Hepatocyte (in vitro differentiated cells): Measurements from ENCODE around the gene HERC6. TPM values are rescaled to one million over a fixed set of nuclear protein-coding genes. Genes with fewer than 3 reads are reported as not detected.
A peak's percentile ranks its signal among the peaks of the same experiment; 100 is the strongest.
"Not testable (repeated sequence)": the region's sequence is repeated elsewhere in the genome, so short reads cannot be mapped to it uniquely, and the experiment has no call there.

ENCODE experiments used
- DNase-seq: peaks from one replicate; pipeline ENCODE4 v3.0.0-alpha.2; 2016; ENCODE audit warnings: low spot score
- H2AFZ ChIP-seq: fragments of 200-600 bp; sonication (generic); 2 replicates; pipeline ENCODE4 v1.6.0; 2016; ENCODE audit warnings: antibody characterized with exemption, mild to moderate bottlenecking
- H3K27ac ChIP-seq: fragments of 200-600 bp; sonication (generic); 2 replicates; pipeline ENCODE4 v1.5.1; 2016; ENCODE audit warnings: mild to moderate bottlenecking
- H3K27me3 ChIP-seq: fragments of 200-600 bp; sonication (generic); 2 replicates; pipeline ENCODE4 v1.6.1; 2016
- H3K36me3 ChIP-seq: fragments of 200-600 bp; sonication (generic); replicated peaks from 2 replicates; pipeline ENCODE4 v1.5.1; 2016; ENCODE audit warnings: low read depth; ENCODE audit not compliant: insufficient read depth
- H3K4me1 ChIP-seq: fragments of 200-600 bp; sonication (generic); 2 replicates; pipeline ENCODE4 v1.5.1; 2016; ENCODE audit warnings: mild to moderate bottlenecking, moderate library complexity; ENCODE audit not compliant: insufficient read depth
- H3K4me2 ChIP-seq: fragments of 200-600 bp; sonication (generic); 2 replicates; pipeline ENCODE4 v1.6.0; 2016
- H3K4me3 ChIP-seq: fragments of 200-600 bp; sonication (generic); 2 replicates; pipeline ENCODE4 v1.5.1; 2016; ENCODE audit warnings: mild to moderate bottlenecking
- H3K79me2 ChIP-seq: fragments of 200-600 bp; sonication (generic); 2 replicates; pipeline ENCODE4 v1.6.0; 2017; ENCODE audit warnings: mild to moderate bottlenecking
- H3K9me2 ChIP-seq: fragments of 200-600 bp; sonication (generic); replicated peaks from 2 replicates; pipeline ENCODE4 v1.6.0; 2017; ENCODE audit warnings: mild to moderate bottlenecking; ENCODE audit not compliant: insufficient read depth
- H3K9me3 ChIP-seq: fragments of 200-600 bp; sonication (generic); 2 replicates; pipeline ENCODE4 v1.5.1; 2016; ENCODE audit warnings: low read depth, mild to moderate bottlenecking
- H4K20me1 ChIP-seq: fragments of 200-600 bp; sonication (generic); 2 replicates; pipeline ENCODE4 v1.6.0; 2016; ENCODE audit warnings: mild to moderate bottlenecking; ENCODE audit not compliant: insufficient read depth, poor library complexity, severe bottlenecking
- EZH2 ChIP-seq: fragments of 200-600 bp; sonication (generic); IDR thresholded peaks from 2 replicates; pipeline ENCODE4 v1.6.1; 2016; ENCODE audit warnings: antibody characterized with exemption, mild to moderate bottlenecking, borderline replicate concordance
- EZH2phosphoT487 ChIP-seq: fragments of 200-600 bp; sonication (generic); IDR thresholded peaks from one replicate; pipeline ENCODE4 v1.6.1; 2018; ENCODE audit warnings: antibody characterized with exemption, mild to moderate bottlenecking, low read depth, moderate library complexity; ENCODE audit not compliant: unreplicated experiment, severe bottlenecking
- WGBS: methylation state at CpG from one replicate; pipeline ENCODE4 v1.1.6; 2016; ENCODE audit warnings: low lambda C conversion rate; ENCODE audit errors: missing lambda C conversion rate; 5-methylcytosine and 5-hydroxymethylcytosine counted together
- polyA plus RNA-seq: library from polyadenylated mRNA; unstranded; fragments of >200 nt; fragmentation: Nextera tagmentation; extraction: Ambion mirVana; gene quantifications from 2 replicates; pipeline ENCODE4 v1.2.1, GENCODE V29; 2016
- total RNA-seq: library from RNA; depleted of rRNA; stranded (reverse); fragments of >200 nt; gene quantifications from 2 replicates; pipeline ENCODE4 v1.2.3, GENCODE V29; 2014
- TF ChIP-seq, protein P1 (sequence below): fragments of 200-600 bp; sonication (generic); IDR thresholded peaks from 2 replicates; pipeline ENCODE4 v1.5.1; 2016; ENCODE audit warnings: antibody characterized with exemption, mild to moderate bottlenecking; ENCODE audit not compliant: poor library complexity

HERC6 gene
- total and polyA plus RNA-seq, 2 experiments from 2014 or later, result 5.9 to 6.9 TPM

DNA sequence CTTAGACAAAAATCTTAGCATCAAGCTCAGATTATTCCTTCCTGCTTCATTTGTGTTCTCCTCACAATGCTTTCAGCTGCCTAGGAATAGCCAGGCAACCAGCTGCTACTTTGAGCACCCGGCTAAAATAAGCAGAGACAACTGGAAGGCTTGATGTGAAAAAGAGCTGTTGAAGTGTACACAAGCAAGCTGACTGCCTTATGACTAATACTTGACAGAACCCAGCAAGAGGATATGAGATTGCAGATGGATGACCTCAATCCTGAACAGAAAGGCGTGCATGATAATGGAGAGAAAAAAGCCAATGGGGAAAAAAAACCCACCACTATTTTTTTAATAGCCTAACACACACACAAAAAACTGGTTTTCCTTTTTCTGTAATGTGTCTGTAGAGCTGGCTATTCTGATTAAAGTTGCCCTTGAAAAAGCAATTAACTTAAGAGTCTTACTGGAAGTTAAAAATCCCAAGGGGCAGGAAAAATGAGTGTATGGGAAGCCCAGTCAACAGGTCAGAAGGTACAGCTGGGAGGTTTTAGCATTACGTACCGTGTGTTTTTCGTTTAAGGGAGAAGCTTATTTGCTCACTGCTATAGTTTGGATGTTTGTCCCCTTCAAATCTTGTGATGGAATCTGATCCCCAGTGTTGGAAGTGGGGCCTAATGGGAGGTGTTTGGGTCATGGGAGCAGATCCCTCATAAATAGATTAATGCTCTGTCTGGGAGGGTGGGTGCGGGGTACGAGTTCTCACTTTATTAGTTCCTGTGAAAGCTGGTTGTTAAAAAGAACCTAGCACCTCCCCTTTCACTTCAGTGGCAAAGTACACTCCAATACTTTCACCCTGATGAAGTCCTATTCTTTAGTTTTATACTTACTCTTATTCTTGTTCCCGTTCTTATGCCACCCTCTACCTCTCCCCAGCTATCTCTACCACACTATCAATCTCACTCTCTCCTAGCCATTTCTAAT lies 37.1 kb upstream of the HERC6 start:
- peak overlapping the region; percentile 36 for H3K4me2 ChIP-seq
- no peaks in the 10 kb centered on the region for H3K79me2 ChIP-seq
- no peaks in the 10 kb centered on the region for H3K27me3 ChIP-seq
- H3K36me3 ChIP-seq, result no peaks in the 10 kb centered on the region
- H3K4me3 ChIP-seq, result no peak overlapping the region
- H4K20me1 ChIP-seq, result no peaks in the 10 kb centered on the region
- H3K27ac ChIP-seq, result peak overlapping the region; percentile 78
- DNase-seq, result peak; percentile 72
- no peak overlapping the region for H2AFZ ChIP-seq
- no peaks in the 10 kb centered on the region for H3K9me3 ChIP-seq
- 26% methylated on average over 8 of the region's 8 CpGs for WGBS
- H3K4me1 ChIP-seq, result peaks cover 11% of the 10 kb centered on the region
- TF ChIP-seq EZH2phosphoT487 (no peak), EZH2 (no peak)
- TF ChIP-seq, protein P1, sequence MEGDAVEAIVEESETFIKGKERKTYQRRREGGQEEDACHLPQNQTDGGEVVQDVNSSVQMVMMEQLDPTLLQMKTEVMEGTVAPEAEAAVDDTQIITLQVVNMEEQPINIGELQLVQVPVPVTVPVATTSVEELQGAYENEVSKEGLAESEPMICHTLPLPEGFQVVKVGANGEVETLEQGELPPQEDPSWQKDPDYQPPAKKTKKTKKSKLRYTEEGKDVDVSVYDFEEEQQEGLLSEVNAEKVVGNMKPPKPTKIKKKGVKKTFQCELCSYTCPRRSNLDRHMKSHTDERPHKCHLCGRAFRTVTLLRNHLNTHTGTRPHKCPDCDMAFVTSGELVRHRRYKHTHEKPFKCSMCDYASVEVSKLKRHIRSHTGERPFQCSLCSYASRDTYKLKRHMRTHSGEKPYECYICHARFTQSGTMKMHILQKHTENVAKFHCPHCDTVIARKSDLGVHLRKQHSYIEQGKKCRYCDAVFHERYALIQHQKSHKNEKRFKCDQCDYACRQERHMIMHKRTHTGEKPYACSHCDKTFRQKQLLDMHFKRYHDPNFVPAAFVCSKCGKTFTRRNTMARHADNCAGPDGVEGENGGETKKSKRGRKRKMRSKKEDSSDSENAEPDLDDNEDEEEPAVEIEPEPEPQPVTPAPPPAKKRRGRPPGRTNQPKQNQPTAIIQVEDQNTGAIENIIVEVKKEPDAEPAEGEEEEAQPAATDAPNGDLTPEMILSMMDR, result no peak
- no peaks in the 10 kb centered on the region for H3K9me2 ChIP-seq

DNA sequence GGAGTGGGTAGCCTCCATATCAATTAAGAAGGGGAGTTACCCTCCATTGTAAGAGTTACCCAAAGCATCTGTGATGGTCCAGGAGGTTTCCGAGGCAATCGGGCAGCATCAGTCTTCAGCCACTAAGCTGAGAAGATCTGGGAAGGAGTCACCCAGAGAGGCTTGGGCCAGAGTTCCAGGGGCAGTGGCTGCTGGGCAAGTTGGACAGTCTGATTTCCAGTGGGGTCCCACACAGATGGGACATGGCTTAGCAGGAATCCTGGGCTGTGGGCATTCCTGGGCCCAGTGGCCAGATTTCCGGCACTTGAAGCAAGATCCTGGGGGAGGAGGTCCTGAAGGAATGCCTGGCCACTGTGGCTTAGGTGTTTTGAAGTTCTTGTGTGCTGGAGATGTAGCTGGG lies 31.8 kb upstream of the HERC6 start:
- not testable (repeated sequence) for H3K4me1 ChIP-seq, DNase-seq, H2AFZ ChIP-seq, H4K20me1 ChIP-seq, H3K4me2 ChIP-seq, H3K27me3 ChIP-seq, H3K9me2 ChIP-seq, H3K36me3 ChIP-seq, H3K27ac ChIP-seq, H3K9me3 ChIP-seq, H3K79me2 ChIP-seq, H3K4me3 ChIP-seq
- WGBS, result 96% methylated on average over 3 of the region's 3 CpGs

DNA sequence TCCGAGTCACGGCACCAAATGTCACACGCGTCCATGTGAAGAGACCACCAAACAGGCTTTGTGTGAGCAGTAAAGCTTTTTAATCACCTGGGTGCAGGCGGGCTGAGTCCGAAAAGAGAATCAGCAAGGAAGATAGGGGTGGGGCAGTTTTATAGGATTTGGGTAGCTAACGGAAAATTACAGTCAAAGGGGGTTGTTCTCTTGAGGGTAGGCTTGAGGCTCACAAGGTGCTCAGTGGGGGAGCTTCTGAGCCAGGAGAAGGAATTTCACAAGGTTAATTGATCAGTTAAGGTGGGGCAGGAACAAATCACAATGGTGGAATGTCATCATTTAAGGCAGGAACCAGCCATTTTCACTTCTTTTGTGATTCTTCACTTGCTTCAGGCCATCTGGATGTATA lies 29.9 kb upstream of the HERC6 start:
- H3K79me2 ChIP-seq, H2AFZ ChIP-seq, H3K4me3 ChIP-seq, H3K36me3 ChIP-seq, H3K27ac ChIP-seq, H4K20me1 ChIP-seq, H3K4me1 ChIP-seq, H3K9me2 ChIP-seq, DNase-seq, H3K4me2 ChIP-seq, H3K27me3 ChIP-seq, H3K9me3 ChIP-seq: not testable (repeated sequence)
- 86% methylated on average over 7 of the region's 7 CpGs for WGBS

DNA sequence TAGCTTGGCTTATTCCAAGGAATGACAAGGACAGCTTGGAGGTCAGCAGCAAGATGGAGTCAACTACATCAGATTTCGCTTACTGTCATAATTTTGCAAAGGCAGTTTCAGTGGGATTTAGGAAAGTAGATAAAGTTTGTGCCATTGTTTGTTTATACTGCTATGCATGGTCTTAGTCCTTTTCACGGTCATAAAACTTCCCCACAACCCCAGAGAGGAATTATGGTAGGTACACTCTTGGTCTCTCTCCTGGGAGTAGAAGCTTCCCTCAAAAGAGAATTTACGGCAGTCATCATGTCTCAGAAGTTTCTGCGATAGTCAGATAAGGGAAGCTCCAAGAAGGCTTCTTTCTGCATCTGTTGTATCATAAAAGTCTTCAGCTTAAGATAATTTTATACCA lies 27.9 kb upstream of the HERC6 start:
- Histone ChIP-seq H3K9me2 (no peaks in the 10 kb centered on the region), H2AFZ (no peak overlapping the region), H3K4me1 (no peaks in the 10 kb centered on the region), H3K4me2 (no peak overlapping the region), H3K27me3 (no peaks in the 10 kb centered on the region), H4K20me1 (no peaks in the 10 kb centered on the region), H3K79me2 (no peaks in the 10 kb centered on the region), H3K4me3 (no peak overlapping the region), H3K27ac (no peak overlapping the region), H3K36me3 (no peaks in the 10 kb centered on the region), H3K9me3 (no peaks in the 10 kb centered on the region)
- 66% methylated on average over 4 of the region's 4 CpGs for WGBS
- TF ChIP-seq EZH2phosphoT487 (no peak), EZH2 (no peak)
- TF ChIP-seq, protein P1, result no peak
- no peak for DNase-seq
